HG03354 (cell line): ENCODE data around the gene C14orf119.

ENCODE experiments used
- ATAC-seq: cut with Tn5 transposase; IDR thresholded peaks from one replicate; pipeline ENCODE4 v1.9.1; 2021; ENCODE audit warnings: mild to moderate bottlenecking; ENCODE audit not compliant: unreplicated experiment, poor library complexity, severe bottlenecking

C14orf119 gene

GRCh38 chr14:23079716-23080115, 15.6 kb upstream of the C14orf119 start:
- no peak for ATAC-seq

- no peak for ATAC-seq
These were observed 14.8 kb upstream of the C14orf119 start for GRCh38 chr14:23080474-23080873.

GRCh38 chr14:23085458-23085857, 9.8 kb upstream of the C14orf119 start:
- no peak for ATAC-seq

- ATAC-seq: no peak
These were observed 8.7 kb upstream of the C14orf119 start for GRCh38 chr14:23086565-23086964.

- no peak for ATAC-seq
These were observed 5.6 kb upstream of the C14orf119 start for GRCh38 chr14:23089498-23090253.

GRCh38 chr14:23090254-23090636, 5.1 kb upstream of the C14orf119 start:
- no peak for ATAC-seq

GRCh38 chr14:23091294-23092225, 3.7 kb upstream of the C14orf119 start:
- no peak for ATAC-seq

GRCh38 chr14:23093104-23093503, 2.2 kb upstream of the C14orf119 start:
- ATAC-seq: no peak

- no peak for ATAC-seq
These were observed 1.8 kb upstream of the C14orf119 start for GRCh38 chr14:23093526-23093925.

- peak; percentile 42 for ATAC-seq
These were observed 1.2 kb upstream of the C14orf119 start for GRCh38 chr14:23093991-23094665.

- peak; percentile 41 for ATAC-seq
These were observed 574 bp upstream of the C14orf119 start, which contains the start of gene ACIN1 for GRCh38 chr14:23094666-23095195. ACIN1 (minus strand) TSS chr14:23095136; CDS start chr14:23095112, 24 bp downstream.

GRCh38 chr14:23097786-23098185, 2.5 kb downstream of the C14orf119 start:
- no peak for ATAC-seq

- ATAC-seq: no peak
These were observed 4.0 kb downstream of the C14orf119 start for GRCh38 chr14:23099212-23099861.

- no peak for ATAC-seq
These were observed 6.1 kb downstream of the C14orf119 start for GRCh38 chr14:23101213-23101970.

GRCh38 chr14:23101986-23102625, 6.8 kb downstream of the C14orf119 start:
- ATAC-seq: no peak

GRCh38 chr14:23102801-23103200, 7.5 kb downstream of the C14orf119 start:
- no peak for ATAC-seq

GRCh38 chr14:23103581-23103980, 8.3 kb downstream of the C14orf119 start:
- ATAC-seq: no peak

- ATAC-seq: no peak
These were observed 8.8 kb downstream of the C14orf119 start for GRCh38 chr14:23104070-23104590.
